SK-N-SH treated with all-trans-retinoic acid at 6 μM for 48 hours (cell line): ENCODE measurements around the gene EBF3.

Experiments
- ATAC-seq: fragments of 200-7000 bp; cut with Tn5 transposase; 3 replicates; pipeline ENCODE4 v1.9.1; 2020; ENCODE audit warnings: mild to moderate bottlenecking, moderate library complexity
- ARNTL ChIP-seq: fragments of 450-650 bp; formaldehyde crosslinking; IDR thresholded peaks from 2 replicates; pipeline ENCODE4 v1.5.0; 2020; ENCODE audit warnings: low read depth, mild to moderate bottlenecking, moderate library complexity, borderline replicate concordance
- BACH2 ChIP-seq: fragments of 250-450 bp; sonication (Bioruptor Pico); IDR thresholded peaks from 2 replicates; pipeline ENCODE4 v1.9.0; 2021; ENCODE audit warnings: mild to moderate bottlenecking, borderline replicate concordance
- CREB5 ChIP-seq: fragments of 250-450 bp; sonication (Bioruptor Pico); IDR thresholded peaks from 2 replicates; pipeline ENCODE4 v1.5.1; 2020; ENCODE audit warnings: low read depth, mild to moderate bottlenecking, moderate library complexity
- CSDC2 ChIP-seq: fragments of 250-450 bp; sonication (Bioruptor Pico); IDR thresholded peaks from 2 replicates; pipeline ENCODE4 v1.5.0; 2020; ENCODE audit warnings: mild to moderate bottlenecking, moderate library complexity
- ESRRG ChIP-seq: fragments of 250-450 bp; sonication (Bioruptor Pico); IDR thresholded peaks from 2 replicates; pipeline ENCODE4 v1.6.1; 2021; ENCODE audit warnings: mild to moderate bottlenecking
- GLIS3 ChIP-seq: fragments of 250-450 bp; sonication (Bioruptor Pico); IDR thresholded peaks from 2 replicates; pipeline ENCODE4 v1.5.0; 2020; ENCODE audit warnings: mild to moderate bottlenecking, moderate library complexity
- ISL1 ChIP-seq: fragments of 250-450 bp; sonication (Bioruptor Pico); IDR thresholded peaks from 2 replicates; pipeline ENCODE4 v2.1.2; 2022; ENCODE audit warnings: mild to moderate bottlenecking, moderate library complexity
- POU6F1 ChIP-seq: fragments of 250-450 bp; sonication (Bioruptor Pico); IDR thresholded peaks from 2 replicates; pipeline ENCODE4 v1.8.0; 2021; ENCODE audit warnings: low read depth, mild to moderate bottlenecking, moderate library complexity, borderline replicate concordance
- PPARA ChIP-seq: fragments of 250-450 bp; sonication (Bioruptor Pico); IDR thresholded peaks from 2 replicates; pipeline ENCODE4 v1.5.0; 2020; ENCODE audit warnings: mild to moderate bottlenecking, borderline replicate concordance
- RARB ChIP-seq: fragments of 250-450 bp; sonication (Bioruptor Pico); IDR thresholded peaks from 2 replicates; pipeline ENCODE4 v1.8.0; 2021; ENCODE audit warnings: mild to moderate bottlenecking, moderate library complexity
- SNAI2 ChIP-seq: fragments of 250-450 bp; sonication (Bioruptor Pico); IDR thresholded peaks from 2 replicates; pipeline ENCODE4 v1.5.0; 2020; ENCODE audit warnings: mild to moderate bottlenecking, moderate library complexity
- TOX ChIP-seq: fragments of 250-450 bp; sonication (Bioruptor Pico); IDR thresholded peaks from 2 replicates; pipeline ENCODE4 v1.8.0; 2021; ENCODE audit warnings: mild to moderate bottlenecking, moderate library complexity, borderline replicate concordance
- ZC3H10 ChIP-seq: fragments of 250-450 bp; sonication (Bioruptor Pico); IDR thresholded peaks from 2 replicates; pipeline ENCODE4 v1.5.1; 2021; ENCODE audit warnings: mild to moderate bottlenecking, moderate library complexity
- ZFP3 ChIP-seq: fragments of 250-450 bp; sonication (Bioruptor Pico); IDR thresholded peaks from 2 replicates; pipeline ENCODE4 v1.5.0; 2020; ENCODE audit warnings: mild to moderate bottlenecking, moderate library complexity
- ZNF565 ChIP-seq: fragments of 450-650 bp; formaldehyde crosslinking; conservative IDR thresholded peaks from 2 replicates; pipeline ENCODE4 v1.5.0; 2020; ENCODE audit warnings: low read depth, mild to moderate bottlenecking, moderate library complexity
- ZNF70 ChIP-seq: fragments of 450-650 bp; formaldehyde crosslinking; IDR thresholded peaks from 2 replicates; pipeline ENCODE4 v1.5.0; 2020; ENCODE audit warnings: mild to moderate bottlenecking, moderate library complexity
- ZNF8 ChIP-seq: fragments of 450-650 bp; formaldehyde crosslinking; IDR thresholded peaks from 2 replicates; pipeline ENCODE4 v1.5.0; 2020; ENCODE audit warnings: mild to moderate bottlenecking, moderate library complexity
- TF ChIP-seq, protein P1 (sequence below): fragments of 250-450 bp; sonication (Bioruptor Pico); IDR thresholded peaks from 2 replicates; pipeline ENCODE4 v1.8.0; 2020; ENCODE audit warnings: mild to moderate bottlenecking, moderate library complexity, borderline replicate concordance
- TF ChIP-seq, protein P2 (sequence below): fragments of 250-450 bp; sonication (Bioruptor Pico); IDR thresholded peaks from 2 replicates; pipeline ENCODE4 v1.5.0; 2020; ENCODE audit warnings: mild to moderate bottlenecking, moderate library complexity
- TF ChIP-seq, protein P3 (sequence below): fragments of 250-450 bp; sonication (Bioruptor Pico); IDR thresholded peaks from 2 replicates; pipeline ENCODE4 v1.5.1; 2021; ENCODE audit warnings: mild to moderate bottlenecking, moderate library complexity

The EBF3 gene

GRCh38 chr10:129953119-129954051 is 10.7 kb downstream of the EBF3 start:
- TF ChIP-seq ZC3H10 (no peak), ZNF8 (CRISPR knock-in tag) (no peak), ZNF70 (CRISPR knock-in tag) (no peak), POU6F1 (CRISPR knock-in tag) (no peak), ISL1 (CRISPR knock-in tag) (no peak)
- TF ChIP-seq, all 23 proteins: peak for 0
- ATAC-seq = no peak

DNA sequence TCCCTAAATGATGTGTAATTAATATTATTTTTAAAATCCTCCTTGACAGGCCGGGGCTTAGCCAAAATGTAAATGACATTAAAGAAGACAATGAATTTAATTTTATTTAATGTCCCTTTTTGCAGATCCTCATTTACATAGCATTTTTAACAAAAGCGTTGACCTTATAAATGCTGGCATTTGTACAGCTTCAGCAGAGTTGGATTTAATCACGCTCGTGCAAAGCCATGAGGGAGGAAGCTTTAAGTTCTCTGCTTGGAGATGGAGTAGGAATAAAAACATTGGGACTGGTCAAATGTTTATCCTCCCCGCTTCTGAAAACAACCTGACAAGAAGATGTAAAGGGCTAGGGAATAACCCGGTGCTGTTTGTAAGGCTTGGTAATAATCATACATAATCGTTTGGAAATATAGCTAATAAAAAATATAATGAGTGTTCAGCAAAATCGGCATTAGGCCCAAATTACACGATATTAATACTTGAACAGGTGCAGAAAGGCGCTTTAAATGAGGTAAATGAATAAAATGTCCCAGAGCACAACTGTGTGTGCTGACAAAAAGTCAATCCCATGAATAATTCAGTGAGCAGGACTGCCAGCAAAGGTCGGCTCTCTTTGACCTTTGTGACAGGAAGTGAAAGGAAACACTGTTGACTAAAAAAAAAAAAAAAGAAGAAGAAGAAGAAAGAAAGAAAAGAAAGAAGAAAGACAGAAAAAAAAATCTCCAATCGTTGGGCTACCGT is 11.5 kb downstream of the EBF3 start:
- TF ChIP-seq SNAI2 (CRISPR knock-in tag) = no peak
- no peak for TF ChIP-seq BACH2 (CRISPR knock-in tag)
- TF ChIP-seq ZC3H10 = no peak
- no peak for TF ChIP-seq ZNF565 (CRISPR knock-in tag)
- no peak for TF ChIP-seq CREB5
- TF ChIP-seq, all 23 proteins: peak for 0
- ATAC-seq = no peak

GRCh38 chr10:129951970-129952265 is 12.2 kb downstream of the EBF3 start:
- TF ChIP-seq CREB5 (no peak), ISL1 (CRISPR knock-in tag) (no peak), ZNF565 (CRISPR knock-in tag) (no peak), ZFP3 (CRISPR knock-in tag) (no peak), SNAI2 (CRISPR knock-in tag) (no peak), TOX (CRISPR knock-in tag) (no peak), CSDC2 (CRISPR knock-in tag) (no peak), PPARA (CRISPR knock-in tag) (no peak), GLIS3 (CRISPR knock-in tag) (no peak), ESRRG (CRISPR knock-in tag) (no peak), BACH2 (CRISPR knock-in tag) (no peak), ZNF8 (CRISPR knock-in tag) (no peak), ARNTL (no peak), POU6F1 (CRISPR knock-in tag) (no peak), ZNF70 (CRISPR knock-in tag) (no peak), ZC3H10 (no peak), RARB (CRISPR knock-in tag) (no peak)
- TF ChIP-seq, protein P1, sequence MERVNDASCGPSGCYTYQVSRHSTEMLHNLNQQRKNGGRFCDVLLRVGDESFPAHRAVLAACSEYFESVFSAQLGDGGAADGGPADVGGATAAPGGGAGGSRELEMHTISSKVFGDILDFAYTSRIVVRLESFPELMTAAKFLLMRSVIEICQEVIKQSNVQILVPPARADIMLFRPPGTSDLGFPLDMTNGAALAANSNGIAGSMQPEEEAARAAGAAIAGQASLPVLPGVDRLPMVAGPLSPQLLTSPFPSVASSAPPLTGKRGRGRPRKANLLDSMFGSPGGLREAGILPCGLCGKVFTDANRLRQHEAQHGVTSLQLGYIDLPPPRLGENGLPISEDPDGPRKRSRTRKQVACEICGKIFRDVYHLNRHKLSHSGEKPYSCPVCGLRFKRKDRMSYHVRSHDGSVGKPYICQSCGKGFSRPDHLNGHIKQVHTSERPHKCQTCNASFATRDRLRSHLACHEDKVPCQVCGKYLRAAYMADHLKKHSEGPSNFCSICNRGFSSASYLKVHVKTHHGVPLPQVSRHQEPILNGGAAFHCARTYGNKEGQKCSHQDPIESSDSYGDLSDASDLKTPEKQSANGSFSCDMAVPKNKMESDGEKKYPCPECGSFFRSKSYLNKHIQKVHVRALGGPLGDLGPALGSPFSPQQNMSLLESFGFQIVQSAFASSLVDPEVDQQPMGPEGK (CRISPR knock-in tag) = no peak
- TF ChIP-seq, protein P2, sequence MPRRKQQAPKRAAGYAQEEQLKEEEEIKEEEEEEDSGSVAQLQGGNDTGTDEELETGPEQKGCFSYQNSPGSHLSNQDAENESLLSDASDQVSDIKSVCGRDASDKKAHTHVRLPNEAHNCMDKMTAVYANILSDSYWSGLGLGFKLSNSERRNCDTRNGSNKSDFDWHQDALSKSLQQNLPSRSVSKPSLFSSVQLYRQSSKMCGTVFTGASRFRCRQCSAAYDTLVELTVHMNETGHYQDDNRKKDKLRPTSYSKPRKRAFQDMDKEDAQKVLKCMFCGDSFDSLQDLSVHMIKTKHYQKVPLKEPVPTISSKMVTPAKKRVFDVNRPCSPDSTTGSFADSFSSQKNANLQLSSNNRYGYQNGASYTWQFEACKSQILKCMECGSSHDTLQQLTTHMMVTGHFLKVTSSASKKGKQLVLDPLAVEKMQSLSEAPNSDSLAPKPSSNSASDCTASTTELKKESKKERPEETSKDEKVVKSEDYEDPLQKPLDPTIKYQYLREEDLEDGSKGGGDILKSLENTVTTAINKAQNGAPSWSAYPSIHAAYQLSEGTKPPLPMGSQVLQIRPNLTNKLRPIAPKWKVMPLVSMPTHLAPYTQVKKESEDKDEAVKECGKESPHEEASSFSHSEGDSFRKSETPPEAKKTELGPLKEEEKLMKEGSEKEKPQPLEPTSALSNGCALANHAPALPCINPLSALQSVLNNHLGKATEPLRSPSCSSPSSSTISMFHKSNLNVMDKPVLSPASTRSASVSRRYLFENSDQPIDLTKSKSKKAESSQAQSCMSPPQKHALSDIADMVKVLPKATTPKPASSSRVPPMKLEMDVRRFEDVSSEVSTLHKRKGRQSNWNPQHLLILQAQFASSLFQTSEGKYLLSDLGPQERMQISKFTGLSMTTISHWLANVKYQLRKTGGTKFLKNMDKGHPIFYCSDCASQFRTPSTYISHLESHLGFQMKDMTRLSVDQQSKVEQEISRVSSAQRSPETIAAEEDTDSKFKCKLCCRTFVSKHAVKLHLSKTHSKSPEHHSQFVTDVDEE (CRISPR knock-in tag) = no peak
- TF ChIP-seq, protein P3, sequence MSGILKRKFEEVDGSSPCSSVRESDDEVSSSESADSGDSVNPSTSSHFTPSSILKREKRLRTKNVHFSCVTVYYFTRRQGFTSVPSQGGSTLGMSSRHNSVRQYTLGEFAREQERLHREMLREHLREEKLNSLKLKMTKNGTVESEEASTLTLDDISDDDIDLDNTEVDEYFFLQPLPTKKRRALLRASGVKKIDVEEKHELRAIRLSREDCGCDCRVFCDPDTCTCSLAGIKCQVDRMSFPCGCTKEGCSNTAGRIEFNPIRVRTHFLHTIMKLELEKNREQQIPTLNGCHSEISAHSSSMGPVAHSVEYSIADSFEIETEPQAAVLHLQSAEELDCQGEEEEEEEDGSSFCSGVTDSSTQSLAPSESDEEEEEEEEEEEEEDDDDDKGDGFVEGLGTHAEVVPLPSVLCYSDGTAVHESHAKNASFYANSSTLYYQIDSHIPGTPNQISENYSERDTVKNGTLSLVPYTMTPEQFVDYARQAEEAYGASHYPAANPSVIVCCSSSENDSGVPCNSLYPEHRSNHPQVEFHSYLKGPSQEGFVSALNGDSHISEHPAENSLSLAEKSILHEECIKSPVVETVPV (CRISPR knock-in tag) = no peak
- no peak for ATAC-seq
